GM18868 (cell line): ENCODE results near the gene MDM1.

Source experiments
- ATAC-seq: cut with Tn5 transposase; IDR thresholded peaks from one replicate; pipeline ENCODE4 v1.9.1; 2021; ENCODE audit warnings: mild to moderate bottlenecking, moderate library complexity; ENCODE audit not compliant: unreplicated experiment

The MDM1 gene

DNA sequence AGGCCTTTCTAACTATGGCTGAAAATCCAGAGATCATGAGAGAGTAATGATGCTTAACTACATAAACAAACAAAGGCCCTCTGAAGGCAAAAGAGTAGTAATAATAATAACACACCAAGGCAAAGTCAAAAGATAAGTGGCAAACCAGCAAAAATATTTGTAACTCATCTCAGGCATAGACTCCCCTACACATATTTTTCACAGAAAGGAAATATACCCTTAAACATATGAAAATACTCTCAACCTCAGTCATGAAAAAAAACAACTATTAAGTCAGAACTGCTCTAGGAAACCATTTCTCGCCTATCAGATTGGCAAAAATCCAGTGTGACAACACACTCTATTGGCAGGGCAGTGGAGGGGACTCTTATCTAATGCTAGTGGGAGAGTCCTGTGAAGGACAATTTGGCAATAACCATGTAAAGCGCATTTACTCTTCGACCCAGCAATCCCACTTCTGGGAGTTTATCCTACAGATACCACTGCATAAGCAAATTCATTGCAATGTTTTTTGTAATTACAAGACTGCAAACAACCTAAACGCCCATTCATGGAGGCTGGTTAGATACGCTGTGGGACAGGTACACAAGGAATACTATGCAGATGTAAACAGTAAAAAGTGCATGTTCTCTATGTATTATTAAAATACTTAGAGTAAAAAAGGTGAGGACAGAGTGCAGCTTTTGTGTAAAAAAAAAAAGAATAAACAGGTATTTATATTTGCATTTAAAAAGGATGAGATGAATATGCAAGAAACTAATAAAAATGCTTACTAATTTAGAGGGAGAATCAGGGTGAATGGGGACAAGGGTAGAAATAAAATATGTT is 52.7 kb downstream of the MDM1 start:
- no peak for ATAC-seq

DNA sequence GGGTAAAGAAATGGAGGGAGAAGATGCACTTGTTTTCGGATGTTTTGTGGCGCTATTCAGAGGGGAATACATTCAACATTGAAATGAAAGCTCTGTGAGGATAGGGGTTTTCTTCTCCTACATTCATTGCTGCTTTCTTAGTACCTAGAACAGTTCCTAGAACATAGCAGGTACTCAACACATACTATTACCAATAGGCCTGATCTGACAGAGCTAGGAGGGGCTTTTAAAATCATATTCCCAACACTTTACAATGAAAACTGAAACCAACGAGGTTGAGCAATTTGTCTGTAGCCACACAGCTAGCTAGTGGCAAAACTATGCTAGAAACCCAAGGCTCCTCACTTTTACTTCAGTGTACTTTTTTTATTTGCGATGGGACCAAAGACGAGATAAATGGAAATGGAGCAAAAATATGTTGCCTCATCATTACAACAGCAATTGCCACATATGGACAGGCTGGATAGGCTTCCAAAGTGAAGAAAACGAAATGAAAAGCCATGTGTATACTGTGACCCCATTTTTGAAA is 55.7 kb downstream of the MDM1 start:
- ATAC-seq: no peak

DNA sequence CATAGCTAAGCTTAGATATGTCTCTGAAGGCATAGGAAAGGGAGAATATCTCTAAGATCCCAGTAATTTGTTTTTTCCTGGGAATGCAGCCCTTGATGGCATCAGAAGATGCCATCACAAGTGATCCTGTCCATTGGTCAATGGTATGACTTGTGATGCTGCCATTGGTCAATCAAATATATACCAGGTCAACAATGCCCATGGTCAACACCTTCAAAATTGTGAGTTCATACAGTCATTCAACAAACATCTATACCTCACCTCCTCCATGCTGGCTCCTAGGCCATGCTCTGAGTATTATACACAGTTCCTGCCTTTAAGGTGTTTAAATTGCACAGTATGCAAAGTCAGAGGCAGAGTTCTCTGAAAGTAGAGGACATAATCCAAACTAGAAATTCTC is 59.4 kb downstream of the MDM1 start:
- no peak for ATAC-seq

DNA sequence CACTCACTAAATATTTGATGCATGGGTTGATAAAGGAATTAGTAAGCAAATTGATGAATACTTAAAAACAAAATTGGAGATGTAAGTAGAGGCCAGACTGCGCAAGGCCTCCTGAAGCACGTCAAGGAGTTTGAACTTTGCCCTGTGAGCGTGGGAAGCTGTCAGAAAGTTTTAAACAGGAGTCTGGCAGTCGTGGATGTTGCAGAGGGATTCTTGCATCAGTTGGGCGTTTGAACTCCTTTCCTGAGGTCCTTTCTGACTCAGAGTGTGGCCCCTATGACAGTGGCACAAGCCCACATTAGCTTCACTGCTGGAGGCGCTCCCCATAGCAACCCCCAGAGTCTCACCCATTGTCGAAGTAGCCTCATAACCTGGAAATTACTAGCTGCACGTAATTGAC is 60.8 kb downstream of the MDM1 start:
- no peak for ATAC-seq

DNA sequence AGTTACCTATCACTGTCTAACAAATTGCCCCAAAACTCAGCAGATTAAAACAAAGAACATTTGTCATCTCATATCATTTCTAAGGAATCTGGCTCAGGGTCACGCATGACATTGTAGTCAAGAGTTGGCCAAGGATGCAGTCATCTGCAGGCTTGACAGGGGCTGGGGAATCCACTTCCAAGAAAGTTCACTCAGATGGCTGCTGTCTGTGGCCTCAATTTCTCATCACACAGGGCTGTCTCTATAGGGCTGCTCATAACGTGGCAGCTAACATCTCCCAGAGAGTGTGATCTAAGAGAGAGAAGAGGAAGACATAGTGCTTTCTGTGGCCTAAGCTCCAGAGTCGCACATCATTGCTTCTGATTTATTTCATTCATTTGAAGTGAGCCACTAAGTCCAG is 61.8 kb downstream of the MDM1 start:
- ATAC-seq: no peak

DNA sequence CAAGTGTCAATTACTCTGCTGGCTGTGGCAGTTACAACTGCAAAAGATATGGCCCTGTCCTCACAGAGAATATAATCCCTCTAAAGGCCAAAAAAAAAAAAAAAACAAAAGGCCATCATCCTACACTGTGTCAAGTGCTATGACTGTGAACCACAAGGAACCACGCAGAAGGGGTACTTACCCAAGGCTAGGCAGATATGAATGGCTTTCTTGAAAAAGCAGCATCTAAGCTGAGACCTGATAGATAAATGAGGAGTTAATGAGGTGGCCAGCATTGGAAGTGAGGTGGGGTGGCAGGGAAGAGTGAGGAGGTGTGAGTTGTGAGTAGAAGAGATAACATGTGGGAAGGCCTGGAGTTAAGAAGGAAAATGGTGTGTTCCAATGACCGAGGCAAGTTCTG is 62.4 kb downstream of the MDM1 start:
- no peak for ATAC-seq

DNA sequence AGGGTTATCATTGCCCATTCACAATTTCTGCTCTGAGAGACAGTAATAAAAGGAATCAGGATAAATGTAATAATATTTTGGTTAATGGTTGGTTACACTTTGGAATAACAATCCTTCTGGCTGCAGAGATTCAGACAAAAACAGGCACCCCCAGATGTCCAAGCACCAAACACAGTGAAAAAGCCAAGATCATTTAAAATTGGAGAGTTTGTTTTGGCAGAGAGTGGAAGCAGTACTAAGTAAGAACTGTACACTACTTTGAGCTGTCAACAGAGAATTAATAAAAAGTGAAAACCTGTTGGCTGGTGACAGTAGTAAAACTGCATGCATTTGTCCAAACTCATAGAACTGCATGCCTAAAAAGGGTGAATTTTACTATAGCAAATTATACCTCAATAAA is 63.2 kb downstream of the MDM1 start:
- ATAC-seq: no peak

DNA sequence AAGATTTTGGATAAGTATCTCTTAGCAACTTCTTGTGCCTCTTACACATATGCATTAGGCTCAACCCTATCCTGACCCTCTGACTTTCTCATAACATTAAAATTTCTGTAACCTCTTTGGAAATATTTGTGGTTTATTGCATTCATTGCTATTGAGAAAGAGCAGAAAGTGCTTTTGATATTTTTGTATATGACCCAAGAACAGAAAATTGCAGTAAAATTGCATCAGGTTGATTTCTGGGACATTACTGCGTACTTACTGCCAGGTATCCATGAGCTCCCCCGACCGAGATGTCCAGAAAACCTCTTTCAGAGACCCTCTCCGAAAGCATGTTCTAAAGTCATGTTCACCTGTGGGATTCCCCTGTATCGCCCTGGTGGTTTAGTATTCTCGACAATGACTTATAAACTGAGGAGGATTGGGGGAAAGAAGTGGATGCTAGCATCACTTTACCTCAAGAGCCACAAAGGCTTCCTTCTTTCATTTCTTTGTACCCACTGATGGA is 64.2 kb downstream of the MDM1 start:
- ATAC-seq: no peak

DNA sequence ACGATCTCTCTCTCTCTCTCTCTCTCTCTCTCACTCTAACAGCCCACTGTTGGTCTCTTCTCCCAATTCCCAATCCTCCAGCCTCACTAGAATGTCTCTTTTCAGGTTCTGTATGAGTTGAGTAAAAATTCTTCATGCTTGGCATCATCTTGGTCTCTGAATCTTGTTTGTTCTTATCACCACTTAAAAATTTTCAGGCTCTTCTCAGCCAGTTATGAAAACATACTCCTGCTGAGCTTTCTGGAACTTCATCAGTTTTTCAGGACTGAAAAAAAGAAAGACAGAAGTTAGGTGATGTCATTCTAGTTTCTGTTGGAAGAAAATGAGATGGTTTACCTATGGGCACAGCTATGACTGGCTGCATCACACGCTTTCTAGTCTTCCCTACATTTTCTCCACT is 67.3 kb downstream of the MDM1 start:
- no peak for ATAC-seq

DNA sequence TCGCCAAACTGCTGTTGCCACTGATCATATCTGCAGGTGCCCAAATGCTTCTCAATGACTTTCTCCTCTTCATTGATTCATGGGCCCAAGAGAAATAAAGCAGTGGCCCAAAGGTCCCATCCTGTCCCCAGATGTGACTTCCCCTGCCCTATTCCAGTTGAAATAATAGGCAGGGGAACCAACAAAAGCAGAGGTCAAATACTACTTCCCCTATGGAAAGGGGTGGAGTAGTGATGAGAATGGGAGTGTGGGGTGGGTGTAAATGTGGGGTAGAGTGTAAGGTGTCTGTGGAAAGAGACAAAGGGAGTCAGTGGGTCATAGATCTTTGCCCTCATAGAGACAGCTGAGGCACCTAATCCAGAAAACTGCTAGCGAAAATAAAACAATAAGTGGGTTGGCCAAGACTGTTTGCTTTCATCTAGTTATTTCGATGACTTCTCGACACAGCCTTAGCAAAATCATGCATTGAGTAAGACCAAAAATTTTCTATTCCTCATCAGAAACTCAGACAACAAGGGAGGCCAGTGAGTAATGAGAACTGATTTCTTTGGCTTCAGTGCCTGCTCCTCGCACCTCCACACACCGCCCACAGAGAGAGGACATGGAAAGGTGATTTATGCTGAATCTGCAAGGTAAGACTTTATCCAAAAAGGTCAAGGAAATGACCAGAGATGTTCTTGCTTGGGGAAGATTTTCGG is 67.9 kb downstream of the MDM1 start:
- no peak for ATAC-seq

DNA sequence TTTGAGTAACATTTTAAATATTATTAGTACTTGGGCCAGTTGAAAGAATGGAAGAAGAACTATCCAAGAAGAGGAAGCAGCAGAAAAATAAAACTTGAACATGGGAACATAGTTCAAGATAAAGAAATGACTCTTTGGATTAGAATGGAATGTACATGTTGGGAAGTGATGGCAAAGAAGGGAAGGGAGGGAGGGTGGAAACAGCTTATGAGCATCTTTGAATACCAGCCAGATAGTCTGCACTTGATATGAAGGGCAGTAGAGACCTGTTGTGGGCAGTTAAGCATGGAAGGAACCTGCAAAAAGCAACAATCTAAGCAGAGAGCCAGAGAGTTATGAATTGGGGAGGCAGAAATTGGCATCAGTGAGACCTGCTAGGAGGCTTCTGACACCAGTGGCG is 68.8 kb downstream of the MDM1 start:
- ATAC-seq: no peak

DNA sequence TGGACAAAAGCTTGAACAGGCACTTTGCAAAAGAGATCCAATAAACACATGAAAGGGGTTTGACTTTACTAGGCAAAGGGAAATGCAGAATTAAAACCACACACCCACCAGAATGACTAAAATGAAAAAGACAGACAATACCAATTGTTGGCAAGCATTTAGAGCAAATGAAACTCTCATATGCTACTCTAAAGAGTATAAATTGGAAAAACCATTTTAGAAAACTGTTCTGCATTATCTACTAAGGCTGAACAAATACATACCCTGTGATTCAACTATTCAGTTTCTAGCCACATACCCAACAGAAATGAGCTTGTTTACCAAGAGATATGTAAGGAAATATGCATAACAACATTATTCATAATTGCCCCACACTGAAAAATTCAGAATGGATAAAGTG is 70.3 kb downstream of the MDM1 start:
- ATAC-seq: no peak

DNA sequence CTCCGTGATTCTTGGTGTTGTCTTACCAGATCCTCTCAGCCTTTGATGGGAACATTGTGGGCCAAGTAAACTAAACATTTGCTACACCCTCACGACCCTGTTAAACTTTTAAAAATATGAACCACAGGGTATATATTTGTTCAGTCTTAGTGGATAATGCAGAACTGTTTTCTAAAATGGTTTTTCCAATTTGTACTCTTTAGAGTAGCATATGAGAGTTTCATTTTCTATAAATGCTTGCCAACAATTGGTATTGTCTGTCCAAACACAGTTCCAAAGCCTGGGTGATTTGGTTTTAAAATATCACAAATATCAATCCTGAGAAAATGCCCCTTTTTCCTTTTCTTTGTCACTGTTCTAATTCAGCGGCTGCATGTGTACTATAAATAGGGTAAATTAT is 72.0 kb downstream of the MDM1 start:
- ATAC-seq: no peak

DNA sequence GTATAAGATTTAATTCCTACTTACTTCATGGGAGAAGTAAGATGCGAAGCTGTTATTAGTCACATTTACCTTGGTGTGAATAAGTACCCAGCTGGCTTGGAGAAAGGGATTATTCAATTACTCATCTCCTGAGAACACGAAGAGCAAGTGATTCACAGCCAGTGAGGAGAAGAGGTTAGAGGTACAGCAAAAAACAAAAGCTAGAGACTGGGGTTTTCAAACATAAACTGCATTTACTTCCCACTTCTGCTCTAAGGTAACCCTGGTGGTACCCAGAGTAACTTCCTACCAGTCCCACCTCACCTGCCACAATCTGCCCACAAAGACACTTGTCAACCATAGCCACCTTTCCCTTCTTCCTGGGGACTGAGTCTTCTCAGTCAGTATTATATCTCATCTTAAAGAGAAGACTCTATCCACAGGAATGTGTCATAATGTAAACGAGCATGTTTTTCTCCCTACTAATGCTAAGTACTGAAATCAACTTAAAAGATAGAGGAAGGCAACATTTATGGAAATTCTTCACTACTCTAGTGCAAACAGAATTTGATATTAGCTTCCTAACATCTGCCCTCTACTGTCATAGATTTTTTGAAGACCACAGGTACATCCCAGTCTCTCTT is 72.7 kb downstream of the MDM1 start:
- ATAC-seq: no peak

DNA sequence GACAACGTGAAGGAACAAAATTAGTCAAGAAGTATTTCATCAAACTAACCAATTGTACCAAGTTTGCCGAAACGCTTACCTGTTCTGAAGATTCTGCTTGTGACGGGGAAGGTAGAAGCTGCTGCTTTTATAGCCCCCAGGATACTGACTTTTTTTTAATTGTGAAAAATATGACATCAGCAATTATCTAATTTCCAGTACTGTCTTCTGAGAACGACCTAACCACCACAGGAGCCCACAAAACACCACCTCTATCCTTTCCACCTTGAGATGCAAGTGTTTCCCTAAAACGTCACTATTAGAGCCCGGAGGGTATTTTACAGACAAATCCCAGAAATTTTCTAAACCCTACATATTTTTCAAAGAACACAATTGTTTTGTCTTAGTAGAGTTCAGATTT is 78.7 kb downstream of the MDM1 start, which contains the start of gene IL22:
IL22 (minus strand) TSS at position 101 of the 400 bp plus-strand sequence. CDS start 156 bp downstream, outside the sequence.
- ATAC-seq: no peak

DNA sequence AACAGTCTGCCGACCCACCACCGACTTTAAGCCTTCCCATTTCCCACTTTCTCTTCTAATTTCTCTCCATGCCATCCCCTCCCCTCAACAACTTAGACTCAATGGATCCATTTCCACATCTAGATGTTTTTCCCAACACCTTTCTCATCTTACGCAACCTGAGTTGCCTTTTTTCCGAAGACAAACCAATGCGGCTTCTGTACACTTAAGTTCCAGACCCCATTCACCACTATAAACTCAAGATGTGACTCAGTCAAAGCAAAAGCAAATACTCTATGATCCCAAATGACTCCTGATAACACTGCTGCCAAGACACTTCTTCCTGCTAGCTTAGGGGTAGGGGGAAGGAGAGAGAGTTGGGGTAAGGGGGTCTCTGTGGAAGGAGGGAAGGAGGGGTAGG is 80.1 kb downstream of the MDM1 start:
- no peak for ATAC-seq

DNA sequence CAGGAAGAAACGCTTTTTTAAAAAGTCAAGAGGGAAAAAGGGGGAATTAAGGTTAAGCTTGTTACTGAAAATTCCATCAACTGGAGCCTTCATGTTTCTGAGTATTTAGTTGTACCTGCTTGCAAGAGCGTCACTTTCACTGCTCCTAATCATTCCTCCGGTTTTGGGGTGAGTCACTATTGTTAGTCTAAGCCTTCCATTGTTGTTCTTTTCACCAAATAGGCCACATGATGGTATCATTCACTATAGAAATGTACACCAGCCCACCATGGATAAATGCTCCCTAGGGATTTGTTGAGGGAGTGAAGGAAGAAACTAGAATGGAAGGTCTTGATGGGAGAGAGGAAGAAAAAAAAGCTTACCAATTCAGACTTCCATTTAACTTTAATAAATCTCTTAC is 81.7 kb downstream of the MDM1 start:
- ATAC-seq: no peak

DNA sequence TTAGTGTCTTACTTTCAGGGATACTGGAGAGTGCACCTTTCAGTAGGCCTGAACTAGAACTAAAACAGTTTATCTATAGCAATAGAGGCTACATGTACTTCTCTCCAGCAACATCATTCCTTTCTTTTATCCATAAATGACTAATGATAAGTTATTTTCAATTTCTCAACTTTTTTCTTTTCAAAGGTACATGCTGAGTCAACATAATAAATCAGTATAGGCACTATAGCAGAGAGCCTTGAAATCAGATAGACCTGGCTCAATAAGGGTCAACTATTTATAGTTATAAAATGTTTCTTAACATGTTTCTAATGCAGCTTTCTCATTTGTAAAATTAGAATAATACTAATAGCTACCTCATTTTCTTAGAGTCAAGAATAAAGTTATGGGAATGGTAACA is 84.4 kb downstream of the MDM1 start:
- no peak for ATAC-seq

DNA sequence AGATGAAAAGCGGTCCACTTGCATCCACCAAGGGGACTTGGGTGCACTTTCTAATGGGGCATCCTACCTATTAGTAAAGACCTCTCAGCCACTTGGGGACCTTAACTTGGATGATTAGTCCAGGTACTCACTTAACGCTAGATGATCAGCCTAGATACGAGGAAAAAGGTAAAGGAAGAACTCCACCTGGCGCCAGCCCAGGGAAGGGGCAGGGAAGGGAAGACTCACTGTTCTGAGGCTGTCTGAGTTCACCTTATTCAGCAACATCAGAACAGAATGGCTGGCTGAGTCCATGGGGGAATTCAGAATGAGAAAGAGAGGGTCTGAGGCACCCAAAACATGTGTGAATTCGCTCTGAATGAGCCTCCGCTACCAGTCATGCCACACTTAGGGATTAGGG is 85.8 kb downstream of the MDM1 start:
- no peak for ATAC-seq

DNA sequence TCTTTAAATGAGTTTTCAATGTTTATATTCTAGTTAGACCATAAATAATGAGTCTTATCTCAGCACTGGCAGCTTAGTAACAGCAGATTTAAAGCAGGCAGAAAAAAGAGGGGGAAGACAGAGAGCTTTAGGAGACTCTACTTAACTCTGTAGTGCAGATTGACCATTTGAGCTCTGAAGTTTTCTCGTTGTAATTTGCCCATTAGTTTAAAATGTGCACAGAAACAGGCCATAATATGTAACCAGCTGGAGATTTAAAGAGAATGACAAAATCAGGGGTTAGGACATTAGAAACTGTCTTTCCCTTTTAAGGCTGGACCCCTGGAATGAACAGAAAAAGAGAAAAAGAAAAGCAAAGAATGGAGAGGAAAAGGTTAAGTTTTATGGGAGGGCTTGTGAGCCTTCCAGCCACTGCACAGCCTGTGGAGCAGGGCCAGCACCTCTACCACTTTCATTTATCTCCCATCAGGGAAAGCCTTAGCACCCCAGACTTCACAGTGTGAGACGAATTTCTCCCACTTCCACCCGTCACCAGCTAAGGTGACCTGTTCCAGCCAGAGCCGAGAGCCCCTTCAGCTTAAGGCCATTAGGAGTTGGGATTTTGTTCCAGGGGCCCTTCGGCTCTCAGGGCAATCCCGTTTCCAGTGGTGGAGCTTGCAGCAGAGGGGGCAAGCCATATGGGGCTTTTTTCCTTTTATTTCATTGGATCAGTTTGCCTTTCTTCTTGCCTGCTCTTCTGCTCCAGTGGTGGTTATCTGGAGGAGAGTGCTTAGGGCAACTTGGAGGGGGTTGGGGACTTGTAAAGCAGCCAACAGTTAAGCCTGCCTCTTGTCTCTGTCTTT is 86.8 kb downstream of the MDM1 start:
- no peak for ATAC-seq
